T47D (cell line): ENCODE data around the gene NSRP1.
"Not testable (repeated sequence)": the region's sequence is repeated elsewhere in the genome, so short reads cannot be mapped to it uniquely, and the experiment has no call there.

Experiments used
- DNase-seq, 2 experiments: peaks; one replicate each; pipeline versions ENCODE4 v3.0.0 to v3.0.0-alpha.2; 2011 to 2012; ENCODE audit warnings: low read depth in 1 of 2, low spot score in 1 of 2
- JUND ChIP-seq: IDR thresholded peaks from 2 replicates; pipeline ENCODE4 v1.6.1; 2012; ENCODE audit warnings: low read depth
- in situ Hi-C: cut with HindIII; loops from 2 replicates; pipeline ENCODE4 v1.10.0; 2016; ENCODE audit warnings: low sequenced_read_pairs, low pct_unique_long_range_greater_than_20kb

NSRP1 gene

DNA sequence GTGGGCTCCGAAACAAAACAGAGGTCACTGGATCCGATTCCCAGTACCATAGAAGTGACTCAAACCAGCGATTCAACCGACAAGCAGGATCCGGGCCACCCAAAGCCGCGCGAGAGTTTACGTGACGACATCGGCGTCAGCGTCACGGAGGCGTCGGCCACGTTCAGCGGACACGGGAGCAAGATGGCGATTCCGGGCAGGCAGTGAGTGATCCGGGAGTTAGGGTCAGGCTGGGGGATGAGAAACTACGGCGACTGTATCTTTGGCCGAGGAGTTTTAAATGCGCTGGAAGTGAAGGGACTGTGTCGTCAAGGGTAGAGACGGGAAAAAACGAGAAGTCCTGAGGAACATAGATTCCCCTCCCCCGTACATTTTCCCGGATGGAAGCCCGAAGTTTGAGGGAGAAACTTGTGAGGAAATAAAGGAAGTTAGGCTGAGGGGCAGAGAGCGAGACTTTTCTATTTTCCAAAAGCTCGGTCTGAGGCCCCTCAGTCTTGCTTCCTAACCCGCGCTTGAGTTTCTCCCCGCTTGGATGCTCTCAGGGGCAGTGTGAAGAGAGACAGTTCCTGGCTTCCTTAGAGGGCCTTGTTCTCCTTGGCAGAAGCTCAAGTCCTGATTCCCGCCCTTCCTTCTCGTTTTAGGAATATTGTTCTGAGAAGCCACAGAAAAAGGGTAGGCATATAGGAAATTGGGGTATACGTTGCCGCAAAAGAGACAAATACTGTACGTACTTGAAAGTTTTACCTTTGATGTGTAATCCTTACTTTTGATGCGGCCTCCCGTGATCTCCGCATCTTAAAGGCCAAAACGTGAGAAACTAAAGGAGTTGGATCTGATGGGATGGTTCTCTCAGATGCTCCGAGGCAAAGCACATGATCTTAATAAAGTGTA lies at the start of gene NSRP1:
Gene NSRP1 (plus strand): TSS at position 156 of the 891 bp plus-strand sequence. CDS start 28 bp downstream, at position 184.
- TF ChIP-seq JUND = no peak
- DNase-seq = peak; percentile 81 to 97
- in situ Hi-C loops = no loop called here

DNA sequence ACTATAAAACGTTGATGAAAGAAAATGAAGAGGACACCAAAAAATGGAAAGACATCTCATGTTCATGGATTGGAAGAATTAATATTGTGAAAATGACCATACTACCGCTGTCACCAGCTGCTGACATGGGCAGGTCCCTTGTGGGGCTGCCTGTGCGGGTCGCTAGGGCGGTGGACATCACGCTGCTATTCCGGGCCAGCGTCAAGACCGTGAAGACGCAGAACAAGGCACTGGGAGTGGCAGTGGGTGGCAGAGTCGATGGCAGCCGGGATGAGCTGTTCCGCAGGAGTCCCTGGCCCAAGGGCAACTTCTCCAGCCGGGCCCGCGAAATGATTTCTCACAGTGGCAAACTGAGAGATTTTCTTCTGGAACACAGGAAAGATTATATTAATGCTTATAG lies 48.2 kb upstream of the NSRP1 start:
- in situ Hi-C loops = no loop called here
- no peak for DNase-seq
- TF ChIP-seq JUND = no peak

GRCh38 chr17:30074254-30074653 lies 42.4 kb upstream of the NSRP1 start:
- in situ Hi-C loops = no loop called here
- TF ChIP-seq JUND = no peak
- DNase-seq = no peak

- no peak for DNase-seq
- in situ Hi-C loops = no loop called here
Observed at GRCh38 chr17:30074730-30075129, 41.9 kb upstream of the NSRP1 start.

DNA sequence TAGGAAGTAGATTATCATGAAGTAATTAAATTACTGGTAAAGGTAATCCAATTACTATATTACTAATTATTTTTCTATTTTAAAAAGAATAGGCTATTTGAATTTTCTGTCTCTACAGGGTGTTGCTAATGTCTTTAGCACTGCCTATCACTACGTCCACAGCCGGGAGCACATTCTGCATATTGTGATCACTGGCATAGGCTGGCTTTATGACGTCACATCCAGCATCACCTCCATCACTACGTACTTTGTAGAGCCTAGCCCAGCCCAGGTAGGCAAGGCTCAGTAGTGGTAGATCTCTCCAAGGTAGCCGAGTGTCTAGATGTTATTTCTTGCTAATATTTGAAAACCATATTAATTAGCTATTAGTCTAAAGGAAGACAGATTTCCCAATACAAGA lies 33.8 kb upstream of the NSRP1 start:
- TF ChIP-seq JUND = no peak
- in situ Hi-C loops = no loop called here
- no peak for DNase-seq

More at GRCh38 chr17:30074730-30075129, 41.9 kb upstream of the NSRP1 start:
- no peak for TF ChIP-seq JUND

DNA sequence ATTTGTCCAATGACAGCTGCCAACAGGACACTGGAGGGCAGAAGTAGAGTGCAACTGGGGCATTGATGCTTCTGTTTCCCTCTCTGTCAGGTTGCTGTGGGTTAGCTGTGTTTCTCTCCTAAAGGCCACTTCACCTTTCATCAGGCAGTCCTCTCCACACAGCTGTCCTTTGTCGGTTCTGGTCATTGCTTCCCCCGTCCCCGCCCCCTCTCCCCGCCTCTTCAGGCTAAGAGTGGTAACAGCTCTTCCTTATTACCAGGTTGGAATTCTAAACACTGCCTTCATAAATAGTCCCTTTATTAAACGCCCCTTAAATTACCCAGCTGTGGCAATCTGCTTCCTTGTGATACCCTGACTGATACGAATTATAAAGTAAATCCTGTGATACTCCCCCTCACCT lies 31.8 kb upstream of the NSRP1 start:
- TF ChIP-seq JUND = no peak
- in situ Hi-C loops = no loop called here
- no peak for DNase-seq

DNA sequence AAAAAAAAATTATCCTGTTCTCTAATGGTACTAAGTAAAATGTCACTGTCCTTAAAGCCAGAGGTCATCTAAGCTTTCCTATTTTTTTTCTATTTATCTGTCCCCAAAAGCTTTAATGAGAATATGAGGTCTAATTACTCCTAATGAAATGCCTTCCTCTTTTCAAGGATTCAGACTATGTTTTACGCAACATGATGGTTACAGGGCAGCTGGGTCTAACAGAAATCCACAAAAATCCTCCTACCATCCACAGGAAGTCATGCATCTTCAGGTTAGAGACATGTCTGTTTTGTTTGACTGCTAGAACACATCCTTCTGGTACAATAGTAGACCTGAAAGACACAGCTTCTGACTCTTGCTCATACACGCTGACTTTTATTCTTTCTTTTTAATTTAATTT lies 29.7 kb upstream of the NSRP1 start:
- DNase-seq = no peak
- in situ Hi-C loops = no loop called here
- no peak for TF ChIP-seq JUND

GRCh38 chr17:30087431-30087830 lies 29.2 kb upstream of the NSRP1 start:
- DNase-seq, in situ Hi-C loops: not testable (repeated sequence)

DNA sequence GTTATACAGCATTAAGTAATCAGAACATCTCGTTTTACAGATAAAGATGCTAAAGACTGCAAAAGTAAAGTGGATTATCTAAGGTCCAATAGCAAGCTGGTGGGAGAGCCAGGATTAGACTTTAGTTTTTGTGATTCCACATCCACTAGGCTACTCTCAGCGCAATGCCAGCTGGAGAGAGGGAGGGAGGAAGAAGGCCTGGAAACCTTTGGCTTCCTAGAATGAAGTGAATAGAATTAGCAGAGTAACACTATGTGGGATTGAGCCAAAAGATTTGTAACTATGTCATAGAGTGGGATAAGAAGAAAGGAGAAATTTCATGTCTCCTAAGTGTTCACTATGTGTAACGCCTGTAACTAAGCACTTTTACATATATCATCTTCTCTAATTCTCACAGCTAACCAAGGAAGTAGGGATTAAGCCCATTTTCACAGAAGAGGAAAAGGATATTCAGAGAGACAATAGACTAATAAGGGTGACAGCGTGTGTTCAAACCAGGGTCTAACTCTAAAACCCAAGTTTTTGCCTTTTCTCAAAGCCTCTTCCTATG lies 25.4 kb upstream of the NSRP1 start:
- no peak for TF ChIP-seq JUND
- DNase-seq = no peak
- in situ Hi-C loops = no loop called here

GRCh38 chr17:30091771-30092170 lies 24.8 kb upstream of the NSRP1 start:
- no peak for DNase-seq
- in situ Hi-C loops = no loop called here
- TF ChIP-seq JUND = no peak

- no peak for DNase-seq
- no peak for TF ChIP-seq JUND
- in situ Hi-C loops = no loop called here
Observed at GRCh38 chr17:30092886-30093285, 23.7 kb upstream of the NSRP1 start.

DNA sequence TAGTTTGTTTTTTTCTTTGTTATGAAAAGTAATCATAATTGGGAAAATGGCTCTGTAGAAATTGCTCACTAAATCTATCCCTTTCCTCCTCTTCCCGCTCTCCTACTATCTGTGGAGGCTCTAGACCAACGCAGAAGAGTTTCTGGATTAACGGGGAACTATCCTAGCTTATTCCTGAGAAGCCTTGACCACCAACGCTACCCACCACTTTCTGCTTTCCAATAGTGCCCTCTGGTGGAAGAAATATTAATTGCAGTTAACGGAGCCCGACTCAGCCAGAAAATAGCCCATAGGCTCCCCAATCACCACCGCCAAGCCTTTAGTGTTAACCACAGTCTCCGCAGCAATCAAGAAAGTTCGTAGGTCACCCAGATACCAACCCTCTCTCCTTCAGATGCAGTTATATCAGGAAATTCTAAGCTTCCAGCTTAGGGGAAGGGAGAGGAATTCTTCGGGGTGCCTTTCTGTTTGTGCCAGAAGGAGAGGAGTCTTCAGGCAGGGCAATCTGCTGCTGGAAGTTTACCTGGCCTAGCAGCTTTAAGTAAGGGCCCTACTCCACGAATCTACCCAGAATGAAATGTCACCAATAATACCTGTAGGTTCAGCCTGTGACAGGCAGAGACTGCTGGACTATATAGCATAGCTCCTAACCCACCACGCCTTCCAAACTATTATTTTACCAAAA lies 23.0 kb upstream of the NSRP1 start:
- in situ Hi-C loops = no loop called here
- no peak for TF ChIP-seq JUND
- DNase-seq = peak; percentile 67 to 74
